Retinal pigment epithelial cell (primary cell): ENCODE data around the gene SEPTIN10.

Experiments
- DNase-seq: peaks from one replicate; pipeline ENCODE4 v3.0.0-alpha.2; 2010; ENCODE audit warnings: low read depth
- H3K4me3 ChIP-seq: 2 replicates; pipeline ENCODE4 v1.5.1; 2011; ENCODE audit warnings: mild to moderate bottlenecking, low read length, control low read depth, moderate library complexity
- TF ChIP-seq, protein P1 (sequence below): conservative IDR thresholded peaks from 2 replicates; pipeline ENCODE4 v1.5.1; 2011; ENCODE audit warnings: low read depth, low read length, control low read depth, inconsistent platforms

The SEPTIN10 gene

GRCh38 chr2:109555346-109555900, 58.3 kb downstream of the SEPTIN10 start:
- H3K4me3 ChIP-seq: no peak overlapping the region
- no peak for DNase-seq
- TF ChIP-seq, protein P1, sequence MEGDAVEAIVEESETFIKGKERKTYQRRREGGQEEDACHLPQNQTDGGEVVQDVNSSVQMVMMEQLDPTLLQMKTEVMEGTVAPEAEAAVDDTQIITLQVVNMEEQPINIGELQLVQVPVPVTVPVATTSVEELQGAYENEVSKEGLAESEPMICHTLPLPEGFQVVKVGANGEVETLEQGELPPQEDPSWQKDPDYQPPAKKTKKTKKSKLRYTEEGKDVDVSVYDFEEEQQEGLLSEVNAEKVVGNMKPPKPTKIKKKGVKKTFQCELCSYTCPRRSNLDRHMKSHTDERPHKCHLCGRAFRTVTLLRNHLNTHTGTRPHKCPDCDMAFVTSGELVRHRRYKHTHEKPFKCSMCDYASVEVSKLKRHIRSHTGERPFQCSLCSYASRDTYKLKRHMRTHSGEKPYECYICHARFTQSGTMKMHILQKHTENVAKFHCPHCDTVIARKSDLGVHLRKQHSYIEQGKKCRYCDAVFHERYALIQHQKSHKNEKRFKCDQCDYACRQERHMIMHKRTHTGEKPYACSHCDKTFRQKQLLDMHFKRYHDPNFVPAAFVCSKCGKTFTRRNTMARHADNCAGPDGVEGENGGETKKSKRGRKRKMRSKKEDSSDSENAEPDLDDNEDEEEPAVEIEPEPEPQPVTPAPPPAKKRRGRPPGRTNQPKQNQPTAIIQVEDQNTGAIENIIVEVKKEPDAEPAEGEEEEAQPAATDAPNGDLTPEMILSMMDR: no peak

- TF ChIP-seq, protein P1: no peak
- no peak for DNase-seq
- no peak overlapping the region for H3K4me3 ChIP-seq
Measured at GRCh38 chr2:109554758-109555157, 59.0 kb downstream of the SEPTIN10 start.

- TF ChIP-seq, protein P1: no peak
- no peak overlapping the region for H3K4me3 ChIP-seq
- no peak for DNase-seq
Measured at GRCh38 chr2:109549016-109549590, 64.7 kb downstream of the SEPTIN10 start.

DNA sequence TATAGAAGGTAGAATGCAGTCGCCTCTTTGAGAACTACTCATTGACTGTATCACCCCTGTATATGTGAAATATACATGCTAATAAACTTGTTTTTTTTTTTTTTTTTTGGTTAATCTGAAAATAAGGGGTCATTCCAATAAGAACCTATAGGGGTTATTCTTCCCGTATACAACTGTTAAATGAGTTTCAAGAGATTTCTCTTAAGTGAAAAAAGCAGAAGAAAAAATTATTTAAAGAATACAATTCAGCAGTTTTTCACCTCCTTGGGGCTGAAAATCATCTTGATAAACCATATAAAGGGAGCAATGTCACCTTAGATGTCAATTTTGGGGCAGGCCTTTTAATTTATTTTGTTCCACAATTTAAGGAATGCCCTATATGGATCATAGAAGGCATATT, 66.5 kb downstream of the SEPTIN10 start:
- H3K4me3 ChIP-seq: no peak overlapping the region
- TF ChIP-seq, protein P1: no peak
- DNase-seq: no peak

GRCh38 chr2:109545828-109546713, 67.7 kb downstream of the SEPTIN10 start:
- H3K4me3 ChIP-seq: no peak overlapping the region
- no peak for DNase-seq
- TF ChIP-seq, protein P1: peak; percentile 98

DNA sequence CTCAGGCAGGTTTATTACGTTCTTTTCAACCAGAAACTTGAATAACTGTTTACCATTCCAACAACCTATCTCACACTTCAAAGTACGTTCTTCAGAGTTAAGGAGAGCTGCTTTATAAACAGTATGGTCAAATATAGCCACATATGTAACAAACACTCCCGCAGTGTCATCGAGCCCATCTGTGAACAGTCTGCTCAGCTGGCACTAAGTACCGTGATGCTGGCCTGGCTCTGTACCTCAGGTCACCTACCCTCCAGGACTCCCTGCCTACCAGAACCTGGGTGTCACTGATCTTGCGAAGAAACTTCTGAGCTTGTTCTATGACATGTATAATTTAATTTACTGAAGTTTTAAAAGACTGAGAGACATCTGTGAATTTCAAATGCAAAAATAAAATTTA, 71.4 kb downstream of the SEPTIN10 start:
- no peak for DNase-seq
- H3K4me3 ChIP-seq: no peak overlapping the region
- TF ChIP-seq, protein P1: no peak
